HG02840 (cell line): Measurements from ENCODE around the gene LSS.
"Not testable (repeated sequence)": the region's sequence is repeated elsewhere in the genome, so short reads cannot be mapped to it uniquely, and the experiment has no call there.

Experiments
- ATAC-seq: cut with Tn5 transposase; IDR thresholded peaks from one replicate; pipeline ENCODE4 v1.9.1; 2021; ENCODE audit warnings: mild to moderate bottlenecking, moderate library complexity, moderate number of reproducible peaks; ENCODE audit not compliant: unreplicated experiment, low FRiP score

Gene LSS

DNA sequence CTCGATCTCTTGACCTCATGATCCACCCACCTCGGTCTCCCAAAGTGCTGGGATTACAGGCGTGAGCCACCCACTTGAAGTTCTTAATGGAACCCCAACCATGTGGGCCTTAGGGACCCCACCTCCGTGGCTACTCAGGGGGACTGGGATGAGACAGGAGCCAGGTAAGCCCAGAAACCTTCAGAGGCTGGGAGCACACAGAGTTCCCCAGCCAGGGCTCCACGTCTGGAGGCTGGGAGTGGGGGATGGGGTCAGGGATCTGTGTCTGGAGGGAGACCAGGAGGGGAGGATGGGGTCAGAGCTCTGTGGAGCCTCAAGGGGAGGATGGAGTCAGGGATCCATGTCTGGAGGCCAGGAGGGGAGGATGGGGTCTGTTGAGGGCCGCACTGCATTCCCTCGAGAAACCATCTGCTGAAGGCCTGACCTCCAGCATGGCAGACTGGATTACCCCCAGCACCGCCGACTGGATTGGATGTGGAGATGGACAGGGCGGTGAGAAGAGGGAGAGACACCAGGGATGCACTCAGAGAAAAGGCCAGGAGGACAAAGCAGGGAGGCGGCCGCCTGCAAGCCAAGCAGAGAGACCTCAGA, 71.1 kb downstream of the LSS start:
- ATAC-seq = no peak

DNA sequence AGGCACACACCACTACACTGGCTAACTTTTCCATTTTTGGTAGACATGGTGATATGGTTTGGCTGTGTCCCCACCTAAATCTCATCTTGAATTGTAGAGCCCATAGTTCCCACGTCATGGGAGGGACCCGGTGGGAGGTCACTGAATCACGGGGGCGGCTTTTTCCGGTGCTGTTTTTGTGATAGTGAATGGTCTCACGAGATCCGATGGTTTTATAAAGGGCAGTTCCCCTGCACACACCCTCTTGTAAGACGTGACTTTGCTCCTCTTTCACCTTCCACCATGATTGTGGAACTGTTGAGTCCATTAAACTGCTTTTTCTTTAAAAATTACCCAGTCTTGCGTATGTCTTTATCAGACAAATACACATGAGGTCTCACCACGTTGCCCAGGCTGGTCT, 71.9 kb downstream of the LSS start:
- no peak for ATAC-seq

DNA sequence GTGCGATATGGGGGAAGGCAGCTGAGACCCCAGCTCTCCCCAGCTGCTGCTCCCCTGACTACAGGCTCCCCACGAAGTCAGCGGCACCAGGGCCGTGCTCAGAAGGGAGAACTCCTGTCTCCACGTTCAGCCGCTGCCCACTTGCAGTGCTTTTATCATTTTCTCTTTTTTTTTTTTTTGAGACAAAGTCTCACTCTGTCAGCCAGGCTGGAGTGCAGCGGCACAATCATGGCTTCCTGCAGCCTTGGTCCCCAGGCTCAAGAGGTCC, 72.3 kb downstream of the LSS start:
- no peak for ATAC-seq

DNA sequence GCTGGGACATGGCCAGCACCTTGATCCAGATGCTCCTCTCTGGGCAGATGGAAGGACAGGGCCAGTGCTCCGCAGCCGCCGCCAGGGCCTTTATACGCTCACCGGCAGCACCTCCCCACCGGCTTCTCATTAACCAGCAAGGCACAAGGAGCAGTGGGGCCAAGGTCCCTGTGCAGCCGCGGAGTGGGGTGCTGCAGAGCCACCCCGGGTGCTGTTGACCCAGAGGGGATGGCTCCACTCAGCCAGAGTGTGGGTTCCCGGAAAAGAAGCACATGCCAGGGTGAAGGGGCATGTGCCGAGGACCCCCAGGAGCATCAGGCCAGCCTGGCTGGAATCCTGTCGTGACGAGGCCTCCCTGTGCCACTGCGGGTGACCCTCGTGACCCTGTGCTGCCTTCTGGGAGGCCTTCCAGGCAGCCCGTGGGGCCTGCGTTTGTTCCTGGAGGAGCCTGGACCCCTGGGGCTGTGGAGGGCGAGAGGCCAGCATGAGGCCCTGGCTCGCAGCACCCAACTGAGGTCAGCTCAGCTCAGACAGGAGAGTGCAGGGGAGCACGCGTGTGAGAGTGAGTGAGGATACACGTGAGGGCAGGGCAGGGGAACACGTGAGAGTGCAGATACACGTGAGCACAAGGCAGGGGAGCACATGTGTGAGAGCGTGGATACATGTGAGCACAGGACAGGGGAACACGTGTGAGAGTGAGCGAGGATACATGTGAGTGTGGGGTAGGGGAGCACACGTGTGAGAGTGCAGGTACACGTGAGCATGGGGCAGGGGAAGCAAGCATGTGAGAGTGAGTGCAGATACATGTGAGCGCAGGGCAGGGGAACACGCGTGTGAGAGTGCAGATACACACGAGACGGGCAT, 72.8 kb downstream of the LSS start, which contains the start of gene FTCD:
Gene FTCD, minus strand, starts transcription at position 66 of the 864 bp plus-strand sequence. Its CDS starts 56 bp downstream, at position 10.
- ATAC-seq = no peak

DNA sequence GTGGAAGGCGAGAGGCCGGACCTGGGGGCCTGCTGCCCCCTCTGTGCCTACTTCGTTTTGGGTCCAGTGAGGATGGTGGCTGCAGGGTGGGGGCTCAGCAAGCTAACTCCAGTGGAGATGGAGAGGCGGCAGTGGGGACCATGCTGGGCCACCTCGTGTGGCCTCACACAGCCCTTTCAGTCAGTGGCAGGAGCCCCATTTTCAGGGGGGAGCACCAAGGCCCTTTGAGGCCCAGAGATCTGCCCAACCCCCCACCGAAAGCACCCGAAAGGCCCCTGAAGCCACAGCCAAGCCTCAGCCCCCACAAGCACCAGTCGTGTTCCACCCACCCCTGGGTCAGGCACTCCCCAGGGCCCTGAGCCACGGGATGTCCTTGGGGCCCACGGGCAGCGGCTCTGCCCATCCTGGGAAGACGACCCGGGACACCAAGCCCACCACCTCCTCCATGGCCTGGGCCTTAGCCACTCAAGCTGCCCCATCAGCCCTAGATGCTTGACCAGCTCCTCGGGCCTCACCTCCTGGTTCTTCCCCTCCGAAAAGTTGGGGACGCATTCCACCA, 73.5 kb downstream of the LSS start:
- ATAC-seq = no peak

DNA sequence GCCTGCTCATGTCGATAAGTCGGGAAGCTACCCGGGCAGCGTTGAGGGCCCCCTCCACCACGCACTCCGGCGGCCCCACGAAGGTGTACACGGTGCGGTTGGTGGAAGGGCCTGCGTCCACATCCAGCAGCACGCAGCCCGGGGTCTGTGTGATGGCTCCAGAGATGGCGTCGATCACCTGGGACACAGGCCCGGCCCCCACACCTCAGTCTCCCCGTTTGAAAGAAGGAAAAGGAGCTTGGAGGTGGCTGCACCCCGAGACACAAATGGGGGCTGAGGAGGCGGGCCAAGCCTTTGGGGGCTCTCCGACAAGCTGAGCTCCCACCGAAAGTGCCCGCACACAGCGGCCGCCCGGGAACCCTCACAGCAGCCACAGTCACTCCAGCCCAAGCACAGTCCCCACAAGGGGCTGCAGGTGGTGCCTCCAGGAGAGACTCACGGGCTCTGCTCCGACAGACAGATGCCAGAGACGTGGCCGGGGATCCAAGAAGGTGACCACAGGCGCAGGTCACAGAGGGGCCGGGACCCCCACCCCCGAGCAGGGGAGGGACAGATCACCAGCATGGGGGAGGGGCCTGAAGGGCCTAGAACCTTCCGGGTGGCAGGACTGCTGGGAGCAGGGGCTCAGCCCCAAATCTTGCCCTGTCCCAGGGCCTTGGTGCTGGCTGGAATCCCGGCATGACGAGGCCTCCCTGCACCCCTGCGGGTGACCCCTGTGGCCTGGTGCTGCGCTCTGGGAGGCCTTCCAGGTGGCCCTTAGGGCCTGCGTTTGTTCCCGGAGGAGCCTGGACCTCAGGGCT, 74.2 kb downstream of the LSS start:
- ATAC-seq = no peak

DNA sequence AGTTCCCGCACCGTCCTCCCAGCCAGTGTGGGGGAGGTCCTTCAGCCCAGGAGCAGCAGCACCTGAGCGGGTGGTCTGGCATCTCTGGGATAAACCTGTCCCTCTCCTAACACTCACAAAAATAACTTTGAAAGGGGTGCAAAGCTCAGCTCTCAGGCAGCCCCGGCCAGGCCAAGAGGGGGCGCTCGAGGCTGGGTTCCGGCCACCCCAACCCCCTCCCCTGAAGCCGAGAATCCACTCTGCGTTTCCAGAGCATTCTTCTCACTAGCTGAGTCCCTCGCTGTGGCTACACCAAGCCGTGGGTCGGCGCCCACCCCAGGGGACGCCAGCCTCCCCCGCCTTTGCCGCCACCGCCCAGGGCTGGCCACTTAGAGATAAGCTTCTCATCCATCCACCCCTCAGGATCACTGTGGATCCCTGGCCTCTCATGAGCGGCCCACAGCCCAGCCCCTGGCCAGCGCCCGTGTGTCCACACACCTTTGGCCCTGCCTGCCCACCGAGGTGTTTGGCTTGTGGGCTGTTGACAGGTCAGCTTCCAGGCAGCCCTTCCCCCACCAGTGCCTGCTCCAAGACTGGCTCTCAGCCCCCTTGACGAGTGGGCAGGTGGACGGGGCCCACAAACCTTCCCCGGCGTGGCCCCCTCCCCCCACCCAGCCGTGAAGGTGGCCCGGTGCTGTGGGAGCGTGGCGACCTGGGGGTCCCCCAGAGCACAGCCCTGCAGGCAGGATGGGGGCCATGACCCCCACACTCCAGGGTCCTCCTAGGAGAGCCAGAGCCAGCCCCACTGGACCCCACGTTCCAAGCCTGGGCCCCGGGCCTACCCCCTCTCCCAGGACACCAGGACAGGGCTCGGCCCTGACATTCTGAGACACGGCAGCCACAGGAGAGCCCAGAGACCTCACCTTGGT, 75.1 kb downstream of the LSS start:
- no peak for ATAC-seq

DNA sequence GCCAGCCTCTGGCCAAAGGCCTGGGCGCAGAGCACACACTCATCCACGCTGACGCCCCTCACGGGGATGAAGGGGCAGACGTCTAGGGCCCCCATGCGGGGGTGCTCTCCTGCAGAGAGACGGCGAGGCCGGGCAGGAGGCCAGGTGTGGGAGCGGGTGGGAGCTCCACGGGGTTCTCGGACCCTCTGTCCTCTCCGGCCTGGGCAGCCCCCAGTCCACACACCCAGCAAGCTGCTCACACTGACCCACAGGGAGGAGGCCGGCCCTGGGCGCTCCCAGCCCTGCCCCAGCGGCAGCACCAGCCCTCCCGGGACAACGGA, 75.7 kb downstream of the LSS start:
- no peak for ATAC-seq

DNA sequence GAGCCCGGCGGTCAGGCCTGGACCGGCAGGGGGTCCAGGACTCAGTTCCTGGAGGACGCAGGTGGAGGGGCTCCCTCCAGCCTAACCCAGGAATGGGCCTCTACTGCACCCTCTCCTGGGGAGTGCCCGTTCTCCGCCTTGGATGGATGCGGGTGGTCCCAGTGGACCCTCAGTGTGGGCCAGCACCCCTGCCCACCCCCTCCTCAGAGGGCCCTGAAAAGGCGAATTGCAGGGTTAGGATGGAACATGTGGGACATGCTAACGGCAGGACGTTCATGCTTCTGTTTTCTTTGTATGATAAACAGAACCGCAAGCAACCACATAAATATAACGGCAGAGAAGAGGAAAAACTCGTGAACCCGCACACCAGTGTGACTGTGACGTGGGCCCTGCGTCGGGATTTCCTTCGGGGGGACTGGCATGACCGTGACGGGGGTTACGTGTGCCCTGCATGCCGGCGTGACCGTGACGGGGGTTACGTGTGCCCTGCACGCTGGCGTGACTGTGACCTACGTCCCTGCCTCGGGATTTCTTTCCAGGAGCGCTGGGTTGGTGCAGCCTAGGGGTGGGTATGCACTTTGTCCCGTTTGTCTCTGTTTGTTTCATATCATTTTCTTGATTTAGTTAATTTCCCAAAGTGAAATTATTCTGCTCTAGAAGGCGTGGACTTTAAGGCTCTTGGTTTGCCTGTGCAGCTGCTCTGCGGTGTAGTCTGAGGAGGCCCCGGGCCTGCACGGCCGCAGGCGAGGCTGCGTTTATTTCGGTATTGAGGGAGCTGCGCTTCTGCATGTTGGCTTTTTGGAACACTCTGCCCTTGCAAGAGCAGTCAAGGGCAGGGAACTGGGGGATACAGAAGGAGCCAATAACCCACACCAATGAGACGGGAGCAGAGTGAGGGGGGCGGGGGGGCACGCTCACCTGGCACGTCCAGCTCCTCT, 76.3 kb downstream of the LSS start:
- no peak for ATAC-seq

DNA sequence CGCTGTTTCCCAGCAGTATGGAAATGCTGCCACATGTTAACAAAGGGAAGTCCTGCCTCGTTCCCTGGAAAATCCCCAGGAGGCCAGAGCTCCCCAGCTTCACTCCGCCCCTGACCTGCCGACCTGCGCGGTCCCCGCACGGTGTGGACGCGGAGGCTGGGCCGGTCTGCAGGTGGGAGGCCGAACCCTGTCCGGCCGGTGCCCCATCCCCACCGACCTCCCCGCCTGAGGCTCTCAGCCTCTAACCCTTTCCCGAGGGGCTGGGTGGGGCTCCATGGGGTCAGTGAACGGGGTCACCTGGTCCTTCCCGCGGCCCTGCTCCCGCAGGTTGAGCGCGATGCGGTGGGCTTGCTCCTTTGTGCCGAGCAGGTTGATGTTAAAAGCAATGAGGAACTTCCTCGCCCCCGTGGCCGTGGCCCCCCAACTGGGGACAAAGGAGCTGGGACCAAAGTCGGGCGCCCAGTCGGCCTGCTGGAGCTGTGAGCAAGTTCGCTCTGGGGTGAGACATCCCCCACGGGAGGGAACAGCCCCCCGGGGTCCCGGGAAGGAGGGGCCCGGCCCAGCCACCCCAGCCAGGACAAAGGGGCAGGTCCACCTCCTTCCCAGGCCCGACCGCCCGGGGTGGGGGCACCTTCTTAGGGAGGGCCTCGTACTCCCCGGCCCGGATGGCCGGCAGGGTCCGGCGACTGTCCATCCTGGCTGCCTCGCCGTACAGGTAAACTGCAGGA, 77.1 kb downstream of the LSS start:
- ATAC-seq = no peak

DNA sequence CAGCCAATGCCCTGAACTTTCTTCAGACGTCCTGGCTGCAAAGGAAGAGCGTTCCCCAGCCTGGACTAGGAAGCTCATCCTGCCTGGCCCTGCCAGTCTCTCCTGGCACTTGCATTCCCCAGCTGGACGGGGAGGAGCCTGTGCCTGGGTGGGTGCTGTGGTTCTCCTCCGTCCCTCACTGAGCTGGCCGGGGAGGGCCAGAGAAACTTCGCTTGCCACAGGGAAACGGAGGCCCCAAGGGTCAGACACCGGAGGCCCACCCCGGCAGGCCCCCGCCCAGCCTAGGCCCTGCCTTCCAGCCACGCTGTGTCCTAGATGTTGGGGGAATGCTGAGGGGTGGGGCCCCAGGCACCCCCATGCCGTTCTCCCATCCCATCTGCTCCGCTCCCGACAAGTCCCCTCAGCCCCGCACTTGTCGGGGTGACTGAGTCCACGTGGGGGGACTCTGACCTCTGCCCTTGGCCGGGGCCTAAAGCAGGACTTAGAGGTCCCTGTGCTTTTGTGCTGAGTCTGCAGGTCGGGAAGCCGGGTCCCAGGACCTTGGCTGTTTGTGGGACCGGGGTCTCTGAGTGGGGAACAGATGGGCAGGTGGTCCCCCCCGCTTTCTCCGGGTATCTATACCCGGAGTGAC, 78.0 kb downstream of the LSS start:
- no peak for ATAC-seq

DNA sequence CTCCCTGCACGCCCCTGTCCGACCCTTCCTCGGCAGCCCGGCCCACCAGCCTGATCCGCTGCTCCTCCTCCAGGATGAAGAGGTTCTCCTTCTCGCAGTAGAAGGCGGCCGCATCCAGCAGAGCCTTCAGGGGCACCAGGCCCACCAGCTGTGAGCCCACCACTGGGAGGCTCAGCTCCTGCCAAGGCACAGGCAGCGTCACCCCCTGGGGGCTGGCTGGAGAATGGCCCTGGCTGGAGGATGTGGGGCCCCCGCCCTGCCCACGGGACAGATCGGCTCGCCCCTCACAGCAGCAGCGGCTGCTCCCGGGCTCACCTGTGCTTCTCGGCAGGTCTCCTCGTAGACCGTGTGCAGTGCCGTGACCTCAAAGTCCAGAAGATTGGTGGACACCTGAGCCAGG, 78.5 kb downstream of the LSS start:
- ATAC-seq = no peak

DNA sequence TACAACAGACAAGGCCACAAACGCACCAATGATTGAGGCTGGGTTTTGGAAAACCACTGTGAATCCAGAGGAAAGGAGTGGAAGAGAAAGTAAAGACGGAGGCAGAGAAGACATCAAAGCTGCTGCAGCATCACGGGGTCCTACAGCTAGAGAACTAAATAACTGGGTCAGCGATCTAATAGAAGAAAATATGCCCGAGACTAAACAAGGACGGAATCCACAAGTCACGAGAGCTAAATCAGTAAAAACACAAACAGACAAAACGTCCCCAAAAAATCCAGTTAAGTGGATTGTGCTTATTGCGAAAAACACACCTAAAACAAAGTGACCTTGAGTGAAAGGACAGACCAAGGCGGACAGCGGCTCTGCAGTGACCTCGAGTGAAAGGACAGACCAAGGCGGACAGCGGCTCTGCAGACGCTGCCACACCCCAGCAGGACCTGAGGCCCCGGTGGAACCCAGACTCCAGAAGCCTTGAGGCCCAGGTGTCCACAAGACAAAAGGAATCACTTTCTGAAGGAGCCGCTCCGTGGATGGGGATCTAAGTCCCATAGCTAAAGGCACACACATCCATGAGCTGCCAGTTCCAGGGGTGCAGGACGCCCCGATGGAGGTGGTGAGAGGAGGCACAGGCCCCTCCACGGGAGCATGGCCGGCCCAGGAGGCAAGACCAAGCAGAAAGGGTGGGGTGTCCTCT, 79.2 kb downstream of the LSS start:
- no peak for ATAC-seq

DNA sequence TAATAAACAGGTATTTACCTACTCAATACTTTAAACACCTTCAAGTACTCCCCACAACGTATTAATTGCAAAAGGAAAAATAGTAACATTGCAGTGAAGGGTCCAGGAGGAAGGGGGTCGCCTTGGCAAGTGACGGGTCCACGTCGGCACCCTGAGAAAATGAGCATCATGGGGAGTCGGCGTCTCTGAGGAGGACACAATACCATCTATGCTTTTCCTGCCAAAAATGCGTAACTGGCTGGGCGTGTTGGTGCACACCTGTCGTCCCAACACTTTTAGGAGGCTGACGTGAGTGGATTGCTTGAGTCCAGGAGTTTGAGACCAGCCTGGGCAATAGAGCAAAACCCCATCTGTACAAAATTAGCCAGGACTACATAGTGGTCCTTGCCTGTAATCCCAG, 80.5 kb downstream of the LSS start:
- ATAC-seq = no peak

DNA sequence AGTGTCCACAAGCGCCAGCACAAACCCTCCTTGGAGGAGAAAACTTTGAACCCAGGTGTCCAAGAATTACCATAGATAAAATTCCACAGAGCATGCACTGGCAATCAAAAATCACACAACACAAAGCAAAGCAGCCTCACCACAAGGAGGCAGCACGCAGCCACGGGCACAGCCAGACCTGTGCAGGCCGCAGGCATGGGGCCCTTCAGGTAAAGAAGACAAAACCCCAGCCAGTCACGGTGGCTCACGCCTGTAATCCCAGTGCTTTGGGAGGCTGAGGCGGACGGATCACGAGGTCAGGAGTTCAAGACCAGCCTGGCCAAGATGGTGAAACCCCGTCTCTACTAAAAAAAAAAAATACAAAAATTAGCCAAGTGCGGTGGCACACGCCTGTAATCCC, 81.1 kb downstream of the LSS start:
- ATAC-seq = not testable (repeated sequence)

DNA sequence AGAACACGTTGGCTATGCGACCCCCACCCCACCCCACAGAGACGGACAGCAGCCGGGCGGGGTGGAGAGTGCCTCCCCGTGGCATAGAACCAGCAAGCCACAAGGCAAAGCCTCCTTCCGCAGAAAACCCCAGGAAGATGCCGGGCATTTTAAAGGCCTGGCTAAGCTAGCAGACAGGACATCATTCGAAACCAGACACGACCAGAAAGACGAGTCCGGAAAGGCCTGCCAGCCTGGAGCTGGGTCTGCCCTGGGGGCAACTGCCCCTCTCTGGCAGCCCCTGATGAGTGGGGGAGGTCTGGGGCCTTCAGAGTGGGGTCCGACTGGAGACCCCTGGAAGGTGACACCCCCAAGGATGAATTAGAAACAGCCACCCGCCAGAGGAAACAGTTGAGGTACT, 81.7 kb downstream of the LSS start:
- ATAC-seq = no peak

DNA sequence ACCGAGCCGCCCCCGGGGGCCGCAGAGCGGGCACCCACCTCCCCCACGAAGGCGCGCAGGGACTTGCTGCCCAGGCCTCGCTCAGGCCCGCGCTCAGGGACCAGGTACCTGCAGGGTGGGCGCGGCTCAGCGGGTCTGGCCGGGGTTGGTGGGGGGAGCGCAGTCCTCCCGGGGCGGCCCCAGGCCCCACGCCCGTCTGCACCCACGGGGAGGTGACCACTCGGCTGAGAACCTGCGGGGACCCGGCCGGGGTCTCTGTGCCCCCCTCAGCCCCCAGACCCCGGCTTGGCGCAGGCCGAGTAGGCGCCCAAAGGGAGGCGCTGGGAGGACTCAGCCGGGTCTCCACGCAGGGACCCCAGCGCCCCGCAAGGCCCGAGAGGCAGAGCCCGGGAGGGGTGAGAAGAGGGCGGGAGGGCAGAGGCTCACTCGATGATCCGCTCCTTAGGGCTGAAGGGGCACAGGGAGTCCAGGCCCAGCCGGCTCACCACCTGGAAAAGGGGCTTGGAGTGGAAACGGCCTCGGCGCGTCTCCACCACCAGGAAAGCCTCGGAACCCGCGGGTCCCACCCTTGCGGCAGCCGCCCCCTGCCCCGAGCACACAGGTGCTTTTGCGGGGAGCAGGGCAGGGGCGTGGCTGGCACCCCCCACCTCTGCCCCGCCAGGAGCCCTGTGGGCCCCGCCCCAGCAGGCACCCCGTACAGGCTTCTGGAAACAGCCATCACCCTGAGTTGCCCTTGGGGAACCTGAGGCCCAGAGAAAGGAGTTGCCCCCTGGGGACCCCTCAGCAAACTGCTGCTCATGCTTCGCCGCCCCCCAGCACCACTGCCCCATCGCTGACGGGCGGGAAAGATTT, 82.5 kb downstream of the LSS start:
- ATAC-seq = no peak
